ENCODE results near the gene NEK11.

DNA sequence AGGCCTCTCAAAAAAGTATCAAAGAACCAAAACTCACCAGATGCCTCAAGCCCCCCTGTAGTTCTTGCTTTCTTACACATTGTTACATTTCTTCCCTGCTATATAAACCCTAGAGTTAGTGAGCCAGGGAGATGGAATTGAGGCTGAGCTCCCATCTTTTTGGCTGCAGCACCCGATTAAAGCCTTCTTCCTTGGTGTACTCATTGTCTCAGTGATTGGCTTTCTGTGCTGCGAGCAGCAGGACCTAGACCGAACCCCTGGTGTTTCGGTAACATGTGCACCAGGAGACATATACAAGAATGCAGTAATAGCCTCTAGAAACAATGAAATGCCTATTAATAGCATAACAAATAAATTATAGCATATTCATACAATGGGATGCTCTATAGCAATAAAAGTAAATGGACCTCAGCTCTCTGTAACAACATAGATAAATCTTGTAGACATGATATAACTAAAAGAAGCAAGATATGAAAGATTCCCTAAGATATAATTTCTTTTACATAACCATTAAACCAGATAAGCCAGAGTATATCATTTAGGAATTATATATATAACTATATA lies 174.0 kb downstream of the NEK11 start:
- TF ChIP-seq POLR2A (IDR thresholded peaks at IDR 0.05) (no peak), POLR2AphosphoS5 (IDR thresholded peaks at IDR 0.05) (no peak)
- TF ChIP-seq, protein P1, sequence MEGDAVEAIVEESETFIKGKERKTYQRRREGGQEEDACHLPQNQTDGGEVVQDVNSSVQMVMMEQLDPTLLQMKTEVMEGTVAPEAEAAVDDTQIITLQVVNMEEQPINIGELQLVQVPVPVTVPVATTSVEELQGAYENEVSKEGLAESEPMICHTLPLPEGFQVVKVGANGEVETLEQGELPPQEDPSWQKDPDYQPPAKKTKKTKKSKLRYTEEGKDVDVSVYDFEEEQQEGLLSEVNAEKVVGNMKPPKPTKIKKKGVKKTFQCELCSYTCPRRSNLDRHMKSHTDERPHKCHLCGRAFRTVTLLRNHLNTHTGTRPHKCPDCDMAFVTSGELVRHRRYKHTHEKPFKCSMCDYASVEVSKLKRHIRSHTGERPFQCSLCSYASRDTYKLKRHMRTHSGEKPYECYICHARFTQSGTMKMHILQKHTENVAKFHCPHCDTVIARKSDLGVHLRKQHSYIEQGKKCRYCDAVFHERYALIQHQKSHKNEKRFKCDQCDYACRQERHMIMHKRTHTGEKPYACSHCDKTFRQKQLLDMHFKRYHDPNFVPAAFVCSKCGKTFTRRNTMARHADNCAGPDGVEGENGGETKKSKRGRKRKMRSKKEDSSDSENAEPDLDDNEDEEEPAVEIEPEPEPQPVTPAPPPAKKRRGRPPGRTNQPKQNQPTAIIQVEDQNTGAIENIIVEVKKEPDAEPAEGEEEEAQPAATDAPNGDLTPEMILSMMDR (IDR thresholded peaks at IDR 0.05): no peak
